OCI-LY3 (cell line): ENCODE measurements around the gene EXTL2.

ENCODE experiments used
- EZH2phosphoT487 ChIP-seq: fragments of 200-600 bp; shearing (Covaris generic); IDR thresholded peaks from 2 replicates; pipeline ENCODE4 v1.6.1; 2018; ENCODE audit warnings: antibody characterized with exemption, mixed run types, low read depth
- TF ChIP-seq, protein P1 (sequence below): fragments of 200-600, 300-600 bp; sonication (generic); IDR thresholded peaks from 2 replicates; pipeline ENCODE4 v1.5.1; 2014; ENCODE audit warnings: antibody characterized with exemption, low read length, low read depth

GRCh38 chr1:100893718-100894117 lies 924 bp downstream of the EXTL2 start:
- TF ChIP-seq, protein P1, sequence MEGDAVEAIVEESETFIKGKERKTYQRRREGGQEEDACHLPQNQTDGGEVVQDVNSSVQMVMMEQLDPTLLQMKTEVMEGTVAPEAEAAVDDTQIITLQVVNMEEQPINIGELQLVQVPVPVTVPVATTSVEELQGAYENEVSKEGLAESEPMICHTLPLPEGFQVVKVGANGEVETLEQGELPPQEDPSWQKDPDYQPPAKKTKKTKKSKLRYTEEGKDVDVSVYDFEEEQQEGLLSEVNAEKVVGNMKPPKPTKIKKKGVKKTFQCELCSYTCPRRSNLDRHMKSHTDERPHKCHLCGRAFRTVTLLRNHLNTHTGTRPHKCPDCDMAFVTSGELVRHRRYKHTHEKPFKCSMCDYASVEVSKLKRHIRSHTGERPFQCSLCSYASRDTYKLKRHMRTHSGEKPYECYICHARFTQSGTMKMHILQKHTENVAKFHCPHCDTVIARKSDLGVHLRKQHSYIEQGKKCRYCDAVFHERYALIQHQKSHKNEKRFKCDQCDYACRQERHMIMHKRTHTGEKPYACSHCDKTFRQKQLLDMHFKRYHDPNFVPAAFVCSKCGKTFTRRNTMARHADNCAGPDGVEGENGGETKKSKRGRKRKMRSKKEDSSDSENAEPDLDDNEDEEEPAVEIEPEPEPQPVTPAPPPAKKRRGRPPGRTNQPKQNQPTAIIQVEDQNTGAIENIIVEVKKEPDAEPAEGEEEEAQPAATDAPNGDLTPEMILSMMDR: no peak
- no peak for TF ChIP-seq EZH2phosphoT487
